MM.1S (cell line): ENCODE results near the gene BCR.

Source experiments
- CTCF ChIP-seq: fragments of 300-600 bp; sonication (generic); IDR thresholded peaks from 2 replicates; pipeline ENCODE4 v1.5.1; 2016; ENCODE audit warnings: antibody characterized with exemption, low read length, mixed read lengths
- EZH2phosphoT487 ChIP-seq: fragments of 300-600 bp; sonication (generic); IDR thresholded peaks from 2 replicates; pipeline ENCODE4 v1.6.1; 2018; ENCODE audit warnings: antibody characterized with exemption, low read length

- TF ChIP-seq CTCF (no peak), EZH2phosphoT487 (no peak)
Observed at GRCh38 chr22:23180301-23180892, at the start of gene BCR.
